Measurements from ENCODE around the gene SSBP3.

DNA sequence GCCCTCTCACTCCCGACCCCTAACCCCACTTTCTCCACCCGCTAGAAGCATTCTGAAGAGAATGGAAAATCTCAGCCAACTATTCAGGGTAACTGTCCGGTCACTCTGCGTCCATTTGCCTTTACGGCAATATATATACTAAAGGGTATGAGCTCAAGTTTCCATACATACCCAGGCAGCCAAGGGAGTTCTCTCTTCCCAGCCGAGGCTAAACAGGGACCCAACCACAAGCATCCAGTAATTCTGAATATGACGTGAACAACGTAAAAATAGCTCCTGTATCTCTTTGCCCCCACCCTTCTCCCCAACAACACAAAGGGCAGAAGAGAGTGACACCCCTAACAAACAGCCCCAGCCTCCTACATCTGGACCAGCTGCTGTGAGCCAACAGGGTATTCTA, 67.7 kb downstream of the SSBP3 start:
- TF ChIP-seq, protein P1, sequence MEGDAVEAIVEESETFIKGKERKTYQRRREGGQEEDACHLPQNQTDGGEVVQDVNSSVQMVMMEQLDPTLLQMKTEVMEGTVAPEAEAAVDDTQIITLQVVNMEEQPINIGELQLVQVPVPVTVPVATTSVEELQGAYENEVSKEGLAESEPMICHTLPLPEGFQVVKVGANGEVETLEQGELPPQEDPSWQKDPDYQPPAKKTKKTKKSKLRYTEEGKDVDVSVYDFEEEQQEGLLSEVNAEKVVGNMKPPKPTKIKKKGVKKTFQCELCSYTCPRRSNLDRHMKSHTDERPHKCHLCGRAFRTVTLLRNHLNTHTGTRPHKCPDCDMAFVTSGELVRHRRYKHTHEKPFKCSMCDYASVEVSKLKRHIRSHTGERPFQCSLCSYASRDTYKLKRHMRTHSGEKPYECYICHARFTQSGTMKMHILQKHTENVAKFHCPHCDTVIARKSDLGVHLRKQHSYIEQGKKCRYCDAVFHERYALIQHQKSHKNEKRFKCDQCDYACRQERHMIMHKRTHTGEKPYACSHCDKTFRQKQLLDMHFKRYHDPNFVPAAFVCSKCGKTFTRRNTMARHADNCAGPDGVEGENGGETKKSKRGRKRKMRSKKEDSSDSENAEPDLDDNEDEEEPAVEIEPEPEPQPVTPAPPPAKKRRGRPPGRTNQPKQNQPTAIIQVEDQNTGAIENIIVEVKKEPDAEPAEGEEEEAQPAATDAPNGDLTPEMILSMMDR (IDR thresholded peaks at IDR 0.05) = no peak
- no peak for TF ChIP-seq POLR2A (IDR thresholded peaks at IDR 0.05)

All from thyroid gland (tissue), 4 donors.